GM10248 (cell line): Measurements from ENCODE around the gene PTK7.

Experiments used
- CTCF ChIA-PET: fragments of 300-600 bp; sonication (Branson Sonifier 250); formaldehyde crosslinking; extraction: SDS; loops from one replicate; lab custom pipeline; 2021; ENCODE audit warnings: antibody characterized with exemption; lab: Yijun Ruan, JAX
- POLR2A ChIA-PET: fragments of 350-650 bp; sonication (Branson Sonifier 250); formaldehyde crosslinking; extraction: SDS; loops from one replicate; lab custom pipeline; 2020; ENCODE audit warnings: antibody characterized with exemption; lab: Yijun Ruan, JAX
- DNase-seq: peaks from one replicate; pipeline ENCODE4 v3.0.0; 2012; ENCODE audit errors: extremely low spot score
- TF ChIP-seq, protein P1 (sequence below): IDR thresholded peaks from 2 replicates; pipeline ENCODE4 v1.5.1; 2012; ENCODE audit warnings: mild to moderate bottlenecking, low read depth; ENCODE audit errors: extremely low read depth, missing control alignments, control extremely low read depth

Gene PTK7

DNA sequence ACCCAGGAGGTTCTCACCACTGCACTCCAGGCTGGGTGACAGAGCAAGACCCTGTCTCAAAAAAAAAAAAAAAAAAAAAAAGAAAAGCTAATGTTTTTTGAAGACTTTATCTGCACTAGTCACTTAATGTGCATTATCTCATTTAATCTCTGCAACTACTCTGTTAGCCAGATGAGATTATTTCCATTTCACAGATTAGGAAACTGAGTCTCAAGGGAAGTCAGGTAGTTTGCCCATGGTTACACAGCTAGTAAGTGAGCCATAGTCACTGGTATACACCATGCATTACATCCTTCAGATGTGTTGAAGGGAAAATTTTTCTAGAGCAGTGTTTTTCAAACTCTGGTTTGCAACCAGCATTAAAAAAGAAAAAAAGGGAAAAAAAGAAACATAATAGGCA, 87.8 kb downstream of the PTK7 start:
- ChIA-PET POLR2A (no interaction called here), CTCF (interaction anchor here (2.3 kb wide), 1 partner anchor 20 kb away, joined by 7 read pairs; no protein-coding TSS in a partner anchor)
- TF ChIP-seq, protein P1, sequence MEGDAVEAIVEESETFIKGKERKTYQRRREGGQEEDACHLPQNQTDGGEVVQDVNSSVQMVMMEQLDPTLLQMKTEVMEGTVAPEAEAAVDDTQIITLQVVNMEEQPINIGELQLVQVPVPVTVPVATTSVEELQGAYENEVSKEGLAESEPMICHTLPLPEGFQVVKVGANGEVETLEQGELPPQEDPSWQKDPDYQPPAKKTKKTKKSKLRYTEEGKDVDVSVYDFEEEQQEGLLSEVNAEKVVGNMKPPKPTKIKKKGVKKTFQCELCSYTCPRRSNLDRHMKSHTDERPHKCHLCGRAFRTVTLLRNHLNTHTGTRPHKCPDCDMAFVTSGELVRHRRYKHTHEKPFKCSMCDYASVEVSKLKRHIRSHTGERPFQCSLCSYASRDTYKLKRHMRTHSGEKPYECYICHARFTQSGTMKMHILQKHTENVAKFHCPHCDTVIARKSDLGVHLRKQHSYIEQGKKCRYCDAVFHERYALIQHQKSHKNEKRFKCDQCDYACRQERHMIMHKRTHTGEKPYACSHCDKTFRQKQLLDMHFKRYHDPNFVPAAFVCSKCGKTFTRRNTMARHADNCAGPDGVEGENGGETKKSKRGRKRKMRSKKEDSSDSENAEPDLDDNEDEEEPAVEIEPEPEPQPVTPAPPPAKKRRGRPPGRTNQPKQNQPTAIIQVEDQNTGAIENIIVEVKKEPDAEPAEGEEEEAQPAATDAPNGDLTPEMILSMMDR, result no peak
- DNase-seq, result no peak

DNA sequence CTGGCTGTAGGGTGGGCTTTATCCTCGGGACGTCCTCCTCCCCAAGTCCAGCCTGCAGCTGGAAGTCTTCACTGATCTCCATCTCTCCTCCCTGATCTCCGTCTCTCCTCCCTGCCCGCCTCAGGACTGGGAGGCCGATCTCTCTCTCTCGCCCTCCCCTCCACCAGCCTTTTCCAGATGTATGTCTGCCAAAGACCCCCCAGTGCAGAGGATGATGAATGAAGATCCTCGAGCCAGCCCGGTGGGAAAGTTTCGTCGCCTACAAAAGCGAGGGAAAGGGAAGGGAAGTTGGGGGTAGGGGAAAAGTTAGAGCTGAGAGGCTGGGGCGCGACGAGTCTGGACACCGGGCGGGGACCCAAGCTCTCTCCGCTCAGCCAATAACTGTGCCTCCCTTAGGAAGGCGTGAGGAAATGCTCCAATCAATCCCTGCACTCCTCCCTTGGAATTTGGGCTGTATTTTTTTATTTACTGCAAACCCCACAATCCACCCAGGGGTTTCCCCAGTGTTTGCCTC, 94.4 kb downstream of the PTK7 start:
- ChIA-PET POLR2A (no interaction called here), CTCF (interaction anchor here (1.3 kb wide), 1 partner anchor 12 kb away, joined by 3 read pairs; the partner anchor contains the start of gene CUL9)
- no peak for DNase-seq
- TF ChIP-seq, protein P1, result no peak

DNA sequence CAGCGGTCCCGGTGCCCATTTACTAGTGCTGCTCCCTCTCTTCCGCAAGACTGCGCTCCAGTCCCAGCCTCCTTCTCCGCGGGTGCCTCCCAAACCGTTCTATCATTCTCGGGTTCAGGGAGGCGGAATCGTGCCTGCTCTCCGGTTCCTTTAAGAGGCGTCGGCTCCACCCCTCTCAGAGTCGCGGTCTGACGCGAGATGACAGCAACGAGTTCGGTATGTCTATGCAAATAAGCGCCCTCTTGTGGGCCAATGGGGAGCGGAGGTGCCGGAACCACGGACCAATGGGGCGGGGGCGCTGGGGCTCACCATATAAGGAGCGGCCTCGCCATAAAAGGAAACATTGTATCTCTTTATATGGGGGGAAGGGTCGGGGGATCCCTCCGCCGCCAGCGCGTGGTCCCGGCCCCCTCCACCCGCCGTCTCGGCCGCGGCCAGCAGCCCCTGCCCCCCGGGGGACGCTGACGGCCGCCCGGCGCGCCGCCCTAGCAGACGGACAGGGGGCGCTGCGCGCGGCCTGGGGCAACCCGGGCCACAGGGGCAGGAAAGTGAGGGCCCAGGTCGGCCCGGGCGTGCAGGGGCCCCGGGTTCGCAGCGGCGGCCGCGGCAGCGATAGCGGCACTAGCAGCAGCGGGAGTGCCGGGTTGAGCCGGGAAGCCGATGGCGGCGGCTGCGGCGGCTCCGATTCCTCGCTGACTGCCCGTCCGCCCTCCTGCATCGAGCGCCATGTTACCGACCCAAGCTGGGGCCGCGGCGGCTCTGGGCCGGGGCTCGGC, 95.0 kb downstream of the PTK7 start, which contains the start of gene SRF:
Gene SRF, plus strand, starts transcription at position 339 of the 776 bp plus-strand sequence. Its CDS starts 388 bp downstream, at position 727.
- ChIA-PET POLR2A (interaction anchor here (0.5 kb wide), 1 partner anchor 224 kb away, joined by 3 read pairs; no protein-coding TSS in a partner anchor), CTCF (interaction anchor here (0.9 to 1.5 kb wide), 4 partner anchors 11 to 206 kb away, joined by 3 to 5 read pairs (median 4); partner anchors contain the start of gene CUL9)
- TF ChIP-seq, protein P1, result peak; percentile 52
- DNase-seq, result peak; percentile 95

DNA sequence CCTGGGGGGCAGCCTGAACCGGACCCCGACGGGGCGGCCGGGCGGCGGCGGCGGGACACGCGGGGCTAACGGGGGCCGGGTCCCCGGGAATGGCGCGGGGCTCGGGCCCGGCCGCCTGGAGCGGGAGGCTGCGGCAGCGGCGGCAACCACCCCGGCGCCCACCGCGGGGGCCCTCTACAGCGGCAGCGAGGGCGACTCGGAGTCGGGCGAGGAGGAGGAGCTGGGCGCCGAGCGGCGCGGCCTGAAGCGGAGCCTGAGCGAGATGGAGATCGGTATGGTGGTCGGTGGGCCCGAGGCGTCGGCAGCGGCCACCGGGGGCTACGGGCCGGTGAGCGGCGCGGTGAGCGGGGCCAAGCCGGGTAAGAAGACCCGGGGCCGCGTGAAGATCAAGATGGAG, 95.6 kb downstream of the PTK7 start:
- ChIA-PET CTCF (interaction anchor here (0.9 to 1.5 kb wide), 3 partner anchors 14 to 205 kb away, joined by 3 to 5 read pairs (median 4); no protein-coding TSS in a partner anchor), POLR2A (interaction anchor here (0.5 kb wide), 1 partner anchor 225 kb away, joined by 3 read pairs; no protein-coding TSS in a partner anchor)
- no peak for DNase-seq
- TF ChIP-seq, protein P1, result no peak

DNA sequence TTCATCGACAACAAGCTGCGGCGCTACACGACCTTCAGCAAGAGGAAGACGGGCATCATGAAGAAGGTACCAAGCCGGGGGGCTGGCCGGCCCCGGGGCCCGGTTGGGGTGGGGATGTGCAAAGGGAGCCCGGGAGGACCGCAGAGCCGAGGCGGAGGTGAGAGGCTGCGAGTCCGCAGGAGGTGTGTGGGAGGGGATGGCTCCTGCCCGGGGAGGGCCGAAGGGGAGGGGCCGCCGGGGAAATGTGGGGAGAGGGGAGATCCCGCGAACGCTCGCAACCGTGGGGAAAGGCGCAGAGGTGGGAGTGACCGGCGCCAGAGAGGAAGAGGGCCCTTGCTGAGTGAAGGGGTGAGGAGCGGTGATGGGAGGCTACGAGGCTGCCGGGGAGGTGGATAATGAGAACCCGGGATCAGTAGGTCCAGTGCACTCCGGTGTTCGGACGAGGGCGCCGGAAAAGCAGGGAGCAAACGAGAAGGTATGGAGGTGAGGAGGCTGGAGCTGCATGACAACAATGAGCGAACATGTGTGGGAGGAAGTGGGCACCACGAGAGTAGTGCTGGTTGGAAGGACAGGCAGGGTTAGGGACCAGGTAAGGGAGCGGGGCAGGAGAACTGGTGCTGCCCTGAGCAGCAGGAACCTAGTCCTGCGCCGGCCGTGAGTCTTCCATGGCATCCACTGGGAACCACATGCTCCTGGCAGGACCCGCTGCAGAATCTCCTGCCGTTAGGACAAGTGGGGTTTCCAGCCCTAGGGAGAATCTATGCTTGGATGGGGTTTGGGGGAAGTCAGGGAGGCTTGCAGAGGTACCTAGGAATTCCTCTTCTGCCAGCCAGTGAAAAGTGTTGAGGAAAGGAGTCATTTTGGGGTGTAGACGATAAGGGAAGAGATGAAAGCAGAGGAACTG, 96.2 kb downstream of the PTK7 start:
- POLR2A ChIA-PET, result interaction anchor here (0.5 kb wide), 1 partner anchor 225 kb away, joined by 3 read pairs; no protein-coding TSS in a partner anchor
- DNase-seq, result peak; percentile 46
- TF ChIP-seq, protein P1, result no peak
- CTCF ChIA-PET, result interaction anchor here (0.6 to 1.5 kb wide), 7 partner anchors 10 to 204 kb away, joined by 3 to 5 read pairs (median 3); partner anchors contain the start of gene CUL9
